Measurements from ENCODE around the gene EML2. TPM values are rescaled to one million over a fixed set of nuclear protein-coding genes. Genes with fewer than 3 reads are reported as not detected.
A peak's percentile ranks its signal among the peaks of the same experiment; 100 is the strongest.

The EML2 gene
- total RNA-seq, 2 donors from 2014 or later: 96.2 to 106 TPM

- Histone ChIP-seq H3K9me3 (no peaks in the 10 kb centered on the region), H3K36me3 (no peaks in the 10 kb centered on the region), H3K4me3 (no peak overlapping the region), H3K4me1 (peaks cover 7% of the 10 kb centered on the region), H3K9ac (ENCODE audit: low read depth in 2 of 2, low read length in 2 of 2) (no peak overlapping the region), H3K27ac (no peak overlapping the region), H3K27me3 (peaks cover 18% of the 10 kb centered on the region)
- intact Hi-C loops (cut with DNase I): loop anchor here (10.0 kb wide), 1 partner anchor 121 kb away; no protein-coding TSS in a partner anchor
- DNase-seq: peak; percentile 71
- TF ChIP-seq CTCF (IDR thresholded peaks at IDR 0.05): no peak
These were observed 6.6 kb upstream of the EML2 start for GRCh38 chr19:45645631-45646344.

GRCh38 chr19:45645068-45645630 is 6.0 kb upstream of the EML2 start:
- H3K4me3 ChIP-seq: no peak overlapping the region
- H3K27me3 ChIP-seq: peaks cover 18% of the 10 kb centered on the region
- H3K9ac ChIP-seq (ENCODE audit: low read depth in 2 of 2, low read length in 2 of 2): peak overlapping the region in 1 of 2 donors; percentile 19
- intact Hi-C loops (cut with DNase I): loop anchor here (10.0 kb wide), 1 partner anchor 120 kb away; no protein-coding TSS in a partner anchor
- H3K9me3 ChIP-seq: no peaks in the 10 kb centered on the region
- no peaks in the 10 kb centered on the region for H3K36me3 ChIP-seq
- H3K4me1 ChIP-seq: peaks cover 7% of the 10 kb centered on the region
- TF ChIP-seq CTCF (IDR thresholded peaks at IDR 0.05): no peak
- no peak overlapping the region for H3K27ac ChIP-seq
- DNase-seq: no peak

GRCh38 chr19:45643927-45644771 is 5.0 kb upstream of the EML2 start:
- DNase-seq: no peak
- Histone ChIP-seq H3K9me3 (no peaks in the 10 kb centered on the region), H3K4me1 (peaks cover 7% of the 10 kb centered on the region), H3K27me3 (peaks cover 18% of the 10 kb centered on the region), H3K4me3 (no peak overlapping the region), H3K9ac (ENCODE audit: low read depth in 2 of 2, low read length in 2 of 2) (peak overlapping the region in 1 of 2 donors; percentile 19), H3K36me3 (no peaks in the 10 kb centered on the region), H3K27ac (no peak overlapping the region)
- TF ChIP-seq CTCF (IDR thresholded peaks at IDR 0.05): no peak
- intact Hi-C loops (cut with DNase I): loop anchor here (2.0 to 10.0 kb wide), 2 partner anchors 37 to 119 kb away; no protein-coding TSS in a partner anchor

- Histone ChIP-seq H3K9me3 (no peaks in the 10 kb centered on the region), H3K4me1 (peaks cover 8% of the 10 kb centered on the region), H3K9ac (ENCODE audit: low read depth in 2 of 2, low read length in 2 of 2) (no peak overlapping the region), H3K27ac (peak overlapping the region; percentile 67), H3K27me3 (peaks cover 18% of the 10 kb centered on the region), H3K36me3 (no peaks in the 10 kb centered on the region), H3K4me3 (no peak overlapping the region)
- intact Hi-C loops (cut with DNase I): loop anchor here (2.0 to 10.0 kb wide), 2 partner anchors 36 to 118 kb away; no protein-coding TSS in a partner anchor
- peak; percentile 94 for DNase-seq
- TF ChIP-seq CTCF (IDR thresholded peaks at IDR 0.05): peak; percentile 98
These were observed 4.1 kb upstream of the EML2 start for GRCh38 chr19:45643024-45643926.

All from colonic mucosa (tissue), 4 donors.